Calu3 (cell line): ENCODE results near the gene AJAP1. TPM values are rescaled to one million over a fixed set of nuclear protein-coding genes. Genes with fewer than 3 reads are reported as not detected.

Experiments used
- BruUV-seq: library from RNA; stranded (reverse); fragments of 400-500 nt; replicated peaks from 2 replicates; lab custom pipeline; 2021; lab: Mats Ljungman, UMichigan
- CTCF ChIA-PET: fragments of 300-600 bp; sonication (Branson Sonifier 250); formaldehyde crosslinking; loops from one replicate; lab custom pipeline; 2022; ENCODE audit warnings: antibody characterized with exemption; lab: Charles Lee
- DNase-seq: peaks from one replicate; pipeline ENCODE4 v3.0.0; 2022
- H3K27ac Mint-ChIP-seq: one replicate; pipeline ENCODE4 v1.8.0; 2022; ENCODE audit warnings: mixed read lengths; ENCODE audit not compliant: unreplicated experiment
- H3K27me3 Mint-ChIP-seq: one replicate; pipeline ENCODE4 v1.8.0; 2022; ENCODE audit warnings: mixed read lengths; ENCODE audit not compliant: unreplicated experiment
- H3K36me3 Mint-ChIP-seq: one replicate; pipeline ENCODE4 v1.8.0; 2022; ENCODE audit warnings: mild to moderate bottlenecking, moderate library complexity, mixed read lengths; ENCODE audit not compliant: insufficient read depth, unreplicated experiment
- H3K4me1 Mint-ChIP-seq: one replicate; pipeline ENCODE4 v1.8.0; 2022; ENCODE audit warnings: mild to moderate bottlenecking, low read depth, mixed read lengths; ENCODE audit not compliant: unreplicated experiment
- H3K4me3 Mint-ChIP-seq: one replicate; pipeline ENCODE4 v1.8.0; 2022; ENCODE audit warnings: mild to moderate bottlenecking, low read depth, moderate library complexity, mixed read lengths; ENCODE audit not compliant: unreplicated experiment
- H3K9me3 Mint-ChIP-seq: one replicate; pipeline ENCODE4 v1.8.0; 2022; ENCODE audit warnings: low read depth, mixed read lengths; ENCODE audit not compliant: unreplicated experiment
- CTCF ChIP-seq: fragments of 200-600 bp; IDR thresholded peaks from one replicate; pipeline ENCODE4 v1.8.0; 2022; ENCODE audit warnings: antibody characterized with exemption; ENCODE audit not compliant: unreplicated experiment
- intact Hi-C: fragments of 100-400 bp; cut with micrococcal nuclease; formaldehyde crosslinking; loops from one replicate; pipeline ENCODE4 v1.10.0; 2022; ENCODE audit not compliant: unreplicated experiment
- total RNA-seq: library from RNA; stranded (reverse); gene quantifications from 2 replicates; pipeline ENCODE4 v1.2.3, GENCODE V29; 2022

The AJAP1 gene
- total RNA-seq, 1 experiment from 2014 or later = not detected

- no peak for TF ChIP-seq CTCF
- no peak for DNase-seq
- no TSS peak for BruUV-seq
- Mint-ChIP-seq H3K36me3 (no peaks in the 10 kb centered on the region), H3K4me3 (no peak overlapping the region), H3K27me3 (no peaks in the 10 kb centered on the region), H3K27ac (no peak overlapping the region), H3K9me3 (peaks cover 9% of the 10 kb centered on the region), H3K4me1 (no peaks in the 10 kb centered on the region)
- intact Hi-C loops = no loop called here
- CTCF ChIA-PET = no interaction called here
Measured at GRCh38 chr1:4762146-4762545, 107.7 kb downstream of the AJAP1 start.

GRCh38 chr1:4767308-4767707 is 112.9 kb downstream of the AJAP1 start:
- CTCF ChIA-PET = no interaction called here
- no TSS peak for BruUV-seq
- intact Hi-C loops = no loop called here
- H3K27ac Mint-ChIP-seq = no peak overlapping the region
- H3K4me1 Mint-ChIP-seq = no peaks in the 10 kb centered on the region
- no peak for TF ChIP-seq CTCF
- H3K4me3 Mint-ChIP-seq = no peak overlapping the region
- DNase-seq = no peak
- no peaks in the 10 kb centered on the region for H3K36me3 Mint-ChIP-seq
- no peaks in the 10 kb centered on the region for H3K27me3 Mint-ChIP-seq
- peaks cover 8% of the 10 kb centered on the region for H3K9me3 Mint-ChIP-seq

GRCh38 chr1:4768553-4768952 is 114.1 kb downstream of the AJAP1 start:
- no TSS peak for BruUV-seq
- DNase-seq = no peak
- Mint-ChIP-seq H3K9me3 (peaks cover 11% of the 10 kb centered on the region), H3K4me1 (no peaks in the 10 kb centered on the region), H3K27ac (no peak overlapping the region), H3K4me3 (no peak overlapping the region), H3K27me3 (no peaks in the 10 kb centered on the region), H3K36me3 (no peaks in the 10 kb centered on the region)
- CTCF ChIA-PET = no interaction called here
- no peak for TF ChIP-seq CTCF
- intact Hi-C loops = no loop called here

DNA sequence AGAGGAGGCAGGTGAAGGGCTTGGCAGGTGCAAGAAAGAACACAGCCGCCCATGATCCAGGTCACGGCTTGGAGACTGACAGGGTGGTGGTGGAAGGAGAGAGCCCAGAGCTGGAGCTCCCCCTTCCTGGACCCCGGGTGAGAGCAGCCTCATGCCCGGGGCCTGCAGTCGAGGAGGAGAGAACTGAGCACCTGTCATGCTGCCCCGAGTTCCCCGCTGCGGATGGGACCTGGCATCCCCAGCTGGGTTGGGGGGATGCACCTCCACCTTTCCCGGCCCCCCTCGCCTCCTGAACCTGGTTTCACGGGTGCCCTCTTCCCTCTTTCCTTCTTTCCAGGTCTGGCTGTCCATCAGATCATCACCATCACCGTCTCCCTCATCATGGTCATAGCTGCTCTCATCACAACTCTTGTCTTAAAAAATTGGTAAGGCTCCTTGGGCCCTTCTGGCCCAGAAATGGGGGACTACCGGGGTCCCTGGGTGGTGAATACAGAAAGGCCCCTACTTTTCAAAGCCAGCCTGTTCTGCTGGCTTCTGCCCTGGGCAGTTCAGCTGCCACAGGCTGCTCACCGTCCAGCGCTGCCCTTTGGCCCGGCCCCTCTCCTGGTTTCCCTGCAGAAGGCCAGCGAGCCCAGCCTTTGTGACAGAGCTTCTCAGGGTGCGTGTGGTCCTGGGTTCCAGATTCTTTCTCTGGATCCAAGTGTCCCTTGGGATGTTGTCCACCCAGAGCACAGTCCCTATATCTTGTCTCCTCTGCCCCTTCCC is 115.3 kb downstream of the AJAP1 start:
- Mint-ChIP-seq H3K27me3 (no peaks in the 10 kb centered on the region), H3K4me1 (no peaks in the 10 kb centered on the region), H3K27ac (no peak overlapping the region), H3K36me3 (no peaks in the 10 kb centered on the region), H3K4me3 (no peak overlapping the region), H3K9me3 (peaks cover 11% of the 10 kb centered on the region)
- no peak for DNase-seq
- intact Hi-C loops = no loop called here
- CTCF ChIA-PET = no interaction called here
- no peak for TF ChIP-seq CTCF
- no TSS peak for BruUV-seq
